GM19193 (cell line): ENCODE measurements around the gene RGS6.

ENCODE experiments used
- POLR2A ChIP-seq: IDR thresholded peaks from 4 replicates; pipeline ENCODE4 v1.6.1; 2011; ENCODE audit not compliant: insufficient read depth, insufficient read length; ENCODE audit errors: extremely low read depth

The RGS6 gene

DNA sequence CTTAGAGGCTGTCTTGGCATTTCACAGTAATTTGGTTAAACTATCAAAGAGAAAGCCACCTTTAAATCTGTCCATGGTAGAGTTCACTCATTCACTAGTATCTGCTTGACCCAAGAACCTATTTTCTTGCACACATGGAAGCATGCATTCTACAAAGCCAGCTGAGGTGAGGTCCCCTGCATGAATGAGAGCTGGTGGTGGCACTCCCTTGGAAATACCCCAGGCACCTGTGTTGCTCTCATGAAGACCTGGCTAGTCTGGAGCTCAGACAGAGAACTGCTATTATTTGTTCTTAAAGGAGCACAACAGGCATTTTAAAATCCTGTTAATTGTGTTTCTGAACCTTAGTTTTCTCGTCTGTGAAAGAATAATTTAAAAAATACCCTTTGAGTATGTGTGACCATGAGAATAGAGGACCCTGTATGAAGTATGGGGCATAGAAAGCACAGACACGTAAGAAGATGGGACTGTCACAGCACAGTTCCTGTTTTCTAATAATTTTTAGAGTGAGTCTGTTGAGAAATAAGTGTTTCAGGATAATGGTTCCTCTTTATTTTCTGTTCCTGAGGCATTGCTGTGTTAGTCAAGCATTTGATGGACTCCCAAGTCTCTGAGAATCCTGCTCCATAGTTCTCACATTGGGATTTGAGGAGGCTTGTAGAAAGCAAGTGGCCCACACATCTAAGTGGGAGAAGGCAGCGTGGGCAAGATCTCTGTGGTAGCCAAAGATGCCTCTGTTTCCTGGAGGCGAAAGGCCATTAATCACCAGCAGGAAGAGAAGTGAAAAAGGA, 10.9 kb downstream of the RGS6 start:
- TF ChIP-seq POLR2A, result no peak

- no peak for TF ChIP-seq POLR2A
These were observed 11.4 kb downstream of the RGS6 start for GRCh38 chr14:71943695-71944018.

DNA sequence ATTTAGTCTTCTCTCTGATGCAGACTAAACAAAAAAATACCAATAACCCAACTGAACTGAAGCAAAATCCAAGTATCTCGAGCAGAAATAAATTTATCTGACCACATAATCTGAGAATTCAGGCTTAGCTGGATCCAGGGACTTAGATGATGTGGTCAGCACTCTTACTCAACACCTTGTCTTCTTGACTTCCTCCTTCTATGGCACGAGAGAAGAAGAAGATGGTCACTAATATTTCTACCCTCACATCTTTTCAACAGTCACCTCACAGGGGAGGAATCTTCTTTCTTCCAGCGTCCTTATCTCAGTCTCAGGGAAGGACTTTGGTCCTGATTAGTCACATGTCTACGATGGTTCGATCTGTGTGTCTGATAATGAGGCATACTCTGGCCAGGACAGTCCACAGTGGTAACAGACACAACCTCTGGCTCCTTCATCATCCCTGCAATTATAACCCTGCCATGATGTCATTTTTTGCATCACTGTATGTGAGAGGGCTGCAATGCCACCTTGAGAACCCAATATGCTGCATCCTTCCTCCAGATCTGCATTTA, 15.8 kb downstream of the RGS6 start:
- TF ChIP-seq POLR2A, result no peak

DNA sequence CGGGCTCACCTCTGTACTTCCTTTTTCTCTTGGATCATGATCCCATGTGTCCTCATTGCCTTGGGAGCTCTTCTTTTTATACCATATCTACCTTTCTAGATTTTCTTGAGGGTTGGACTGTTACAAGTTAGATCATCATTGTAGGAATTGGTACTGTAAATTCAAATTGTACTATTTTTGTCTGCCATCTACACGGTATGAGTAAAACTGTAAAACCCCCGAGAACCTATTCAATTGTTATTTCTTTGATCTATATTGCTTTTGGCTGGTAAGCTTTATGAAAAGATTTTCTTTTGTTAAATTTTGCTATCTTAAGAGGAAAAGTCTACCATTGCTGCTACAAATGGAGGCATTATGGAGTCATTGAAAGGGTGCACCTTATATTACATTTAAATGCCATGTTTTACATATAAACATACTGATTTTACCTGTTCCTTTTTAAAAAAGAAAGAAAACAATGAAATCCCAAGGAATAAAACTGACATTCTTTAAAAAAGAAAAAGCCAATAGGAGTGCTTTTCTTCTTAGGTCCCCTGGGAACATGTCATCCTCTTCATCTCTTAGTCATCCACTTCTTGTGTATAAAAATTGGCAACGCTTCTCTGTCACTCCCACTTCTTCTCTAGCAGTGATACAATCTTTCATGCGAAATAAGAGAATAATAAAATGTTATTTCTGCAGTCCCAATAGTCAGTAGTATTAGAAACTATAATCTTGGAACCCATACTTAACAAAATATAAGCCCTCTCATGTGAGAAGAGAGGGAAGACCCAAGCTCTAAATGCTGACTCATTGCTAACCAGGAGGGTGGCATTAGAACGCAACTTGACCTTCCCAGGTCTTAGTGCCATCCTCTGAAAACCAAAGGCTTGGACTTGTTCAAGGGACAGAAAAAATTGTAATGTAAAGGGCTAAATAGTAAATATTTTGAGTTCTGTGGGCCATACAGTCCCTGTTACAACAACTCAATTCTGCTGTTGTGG, 20.4 kb downstream of the RGS6 start:
- no peak for TF ChIP-seq POLR2A

DNA sequence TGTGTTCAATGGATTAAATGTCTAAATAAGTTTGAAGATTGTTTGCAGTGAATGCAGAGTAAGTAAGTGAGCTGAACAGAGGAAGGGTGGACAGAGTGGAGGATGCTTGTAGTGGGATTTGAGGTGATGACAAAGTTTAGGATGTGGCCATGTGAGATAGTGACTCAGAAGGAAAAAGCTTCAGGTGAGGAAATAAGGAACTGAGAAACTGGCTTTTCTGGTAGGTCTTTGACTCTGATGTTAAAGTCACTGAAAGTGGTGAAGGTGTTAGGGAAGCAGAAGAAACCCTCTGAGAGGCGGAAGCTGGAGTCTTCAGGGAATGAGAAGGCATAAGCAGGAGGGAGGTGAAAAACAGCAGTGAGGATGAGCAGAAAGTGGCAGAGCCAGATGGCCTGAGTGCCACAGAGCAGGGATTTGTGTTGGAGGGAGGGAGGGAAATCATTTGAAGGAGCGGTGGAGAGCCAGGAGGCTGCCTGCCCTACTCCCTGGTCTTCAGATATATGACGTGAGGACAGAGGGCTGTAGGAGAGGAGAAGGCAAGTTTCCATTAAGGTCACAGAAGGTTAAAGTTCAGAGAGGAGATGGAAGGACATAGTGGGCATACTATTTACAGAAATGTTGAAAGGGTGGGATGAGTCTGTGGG, 24.8 kb downstream of the RGS6 start:
- no peak for TF ChIP-seq POLR2A

DNA sequence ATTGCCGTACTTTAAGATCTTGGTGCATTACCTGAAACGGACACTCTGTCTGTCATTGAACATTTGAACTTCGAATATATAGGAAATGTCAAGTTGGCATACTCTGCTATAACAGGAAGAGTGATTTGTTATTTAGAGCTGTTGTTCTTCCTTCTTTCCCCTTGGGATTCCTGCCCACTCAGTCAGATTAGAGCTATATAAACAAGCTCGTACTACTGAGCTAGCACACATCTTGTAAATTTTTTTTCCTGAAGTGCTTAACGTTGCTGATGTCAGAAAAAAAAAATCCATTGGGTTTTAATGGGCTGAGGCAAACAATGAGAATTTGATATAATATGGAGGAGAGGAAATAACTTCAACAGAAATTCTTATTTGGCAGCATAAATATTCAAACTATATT, 26.8 kb downstream of the RGS6 start:
- no peak for TF ChIP-seq POLR2A

DNA sequence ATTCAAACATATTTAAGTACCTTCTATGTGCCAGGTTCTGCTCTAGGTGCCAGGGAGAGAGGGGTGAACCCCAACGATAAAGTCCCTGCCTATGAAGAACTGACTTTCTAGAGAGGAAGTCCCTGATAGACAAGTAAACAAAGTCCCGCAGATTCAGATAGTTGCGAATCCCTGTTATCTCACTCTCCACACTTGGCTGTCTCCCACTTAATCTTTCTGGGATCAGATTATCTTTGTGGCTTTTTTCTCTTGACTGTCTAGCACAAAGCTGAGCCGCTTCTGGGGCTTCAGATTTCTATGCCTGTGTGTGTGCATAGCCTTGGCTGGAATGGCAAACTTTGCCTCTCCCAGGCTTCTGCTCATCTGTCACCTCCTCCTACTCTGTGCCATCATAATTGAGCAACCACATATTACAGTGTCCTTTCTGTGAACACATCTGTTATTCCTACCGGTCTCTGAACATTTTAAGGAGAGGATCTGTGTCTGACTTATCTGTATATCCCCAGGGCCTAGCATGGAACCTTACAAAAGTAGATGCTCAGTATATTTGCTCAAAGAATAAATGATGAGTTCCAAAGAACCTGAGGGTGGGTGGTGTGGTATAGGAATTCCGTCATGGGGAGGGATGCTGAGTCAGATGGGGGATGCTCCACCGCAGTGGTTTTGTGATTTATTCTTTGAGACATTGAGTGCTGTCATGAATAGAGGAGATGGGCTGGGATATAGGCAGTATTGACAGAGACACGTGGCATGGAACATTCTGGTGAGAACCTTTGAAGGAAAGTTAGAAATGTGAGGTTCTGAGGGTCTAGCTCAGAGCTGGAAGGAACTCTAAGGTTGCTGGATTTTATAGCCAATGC, 28.5 kb downstream of the RGS6 start:
- TF ChIP-seq POLR2A, result no peak

DNA sequence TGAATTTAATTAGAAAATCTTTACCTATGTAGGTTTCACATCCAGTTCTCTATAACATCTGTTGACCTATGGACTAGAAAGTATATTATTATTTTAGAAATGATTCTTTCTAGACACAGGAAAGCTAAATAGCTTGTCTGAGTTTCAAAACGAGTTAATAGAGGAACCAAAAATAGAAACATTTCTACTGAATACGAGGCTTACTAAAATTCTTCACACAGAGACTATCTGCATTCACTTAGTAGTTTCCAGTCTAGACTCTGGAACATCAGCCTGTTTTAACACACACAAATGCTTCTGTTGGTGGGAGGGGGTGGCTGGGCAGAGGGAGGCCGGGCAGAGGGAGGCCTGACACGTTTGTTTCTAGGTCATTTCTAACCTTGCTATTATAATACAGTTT, 29.7 kb downstream of the RGS6 start:
- no peak for TF ChIP-seq POLR2A

GRCh38 chr14:71964716-71965115, 32.5 kb downstream of the RGS6 start:
- no peak for TF ChIP-seq POLR2A

- TF ChIP-seq POLR2A, result no peak
These were observed 34.3 kb downstream of the RGS6 start for GRCh38 chr14:71966528-71966927.

GRCh38 chr14:71967704-71968103, 35.5 kb downstream of the RGS6 start:
- TF ChIP-seq POLR2A, result no peak

GRCh38 chr14:71970272-71970671, 38.0 kb downstream of the RGS6 start:
- TF ChIP-seq POLR2A, result no peak

- no peak for TF ChIP-seq POLR2A
These were observed 53.4 kb downstream of the RGS6 start for GRCh38 chr14:71985538-71986189.

DNA sequence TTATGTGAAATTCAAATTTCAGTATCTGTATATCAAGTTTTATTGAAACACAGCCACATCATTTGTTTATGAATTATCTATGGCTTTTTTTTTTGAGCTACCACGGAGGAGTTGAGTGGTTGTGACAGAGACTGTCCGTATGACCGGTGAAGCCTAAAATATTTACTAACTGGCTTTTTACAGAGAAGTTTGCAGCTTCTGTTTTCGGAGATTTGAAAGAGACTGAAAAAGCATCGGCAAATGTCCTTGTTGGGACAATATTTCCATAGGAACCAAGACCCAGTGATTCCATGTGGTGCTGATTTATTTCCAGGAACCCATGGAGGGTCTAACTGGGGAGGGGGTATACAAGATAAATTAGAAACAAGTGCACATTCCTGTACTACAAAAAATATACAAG, 56.2 kb downstream of the RGS6 start:
- no peak for TF ChIP-seq POLR2A
